Skeletal muscle satellite cell (primary cell): ENCODE results near the gene MIA2. TPM values are rescaled to one million over a fixed set of nuclear protein-coding genes. Genes with fewer than 3 reads are reported as not detected.
"Not testable (repeated sequence)": the region's sequence is repeated elsewhere in the genome, so short reads cannot be mapped to it uniquely, and the experiment has no call there.

Experiments
- H3K27me3 ChIP-seq: 2 replicates; pipeline ENCODE4 v1.7.0; 2013; ENCODE audit warnings: low read length; ENCODE audit not compliant: control insufficient read depth, insufficient read depth
- H3K36me3 ChIP-seq: 2 replicates; pipeline ENCODE4 v1.7.0; 2013; ENCODE audit warnings: mild to moderate bottlenecking, control low read depth, low read length; ENCODE audit not compliant: insufficient read depth
- H3K4me1 ChIP-seq: 2 replicates; pipeline ENCODE4 v1.7.0; 2013; ENCODE audit warnings: low read length; ENCODE audit not compliant: control insufficient read depth, insufficient read depth
- H3K4me2 ChIP-seq: 2 replicates; pipeline ENCODE4 v1.7.0; 2013; ENCODE audit warnings: mild to moderate bottlenecking, low read length
- H3K4me3 ChIP-seq: 2 replicates; pipeline ENCODE4 v1.7.0; 2013; ENCODE audit warnings: low read length
- H3K9ac ChIP-seq: 2 replicates; pipeline ENCODE4 v1.7.0; 2013; ENCODE audit warnings: mild to moderate bottlenecking, low read depth, low read length, moderate library complexity
- H3K9me3 ChIP-seq: replicated peaks from 2 replicates; pipeline ENCODE4 v1.7.0; 2013; ENCODE audit warnings: mild to moderate bottlenecking, control low read depth, low read length
- total RNA-seq: library from RNA; depleted of rRNA; stranded (reverse); fragments of >200 nt; gene quantifications from 2 replicates; pipeline ENCODE4 v1.2.3, GENCODE V29; 2012; rRNA removed

The MIA2 gene, protein sequence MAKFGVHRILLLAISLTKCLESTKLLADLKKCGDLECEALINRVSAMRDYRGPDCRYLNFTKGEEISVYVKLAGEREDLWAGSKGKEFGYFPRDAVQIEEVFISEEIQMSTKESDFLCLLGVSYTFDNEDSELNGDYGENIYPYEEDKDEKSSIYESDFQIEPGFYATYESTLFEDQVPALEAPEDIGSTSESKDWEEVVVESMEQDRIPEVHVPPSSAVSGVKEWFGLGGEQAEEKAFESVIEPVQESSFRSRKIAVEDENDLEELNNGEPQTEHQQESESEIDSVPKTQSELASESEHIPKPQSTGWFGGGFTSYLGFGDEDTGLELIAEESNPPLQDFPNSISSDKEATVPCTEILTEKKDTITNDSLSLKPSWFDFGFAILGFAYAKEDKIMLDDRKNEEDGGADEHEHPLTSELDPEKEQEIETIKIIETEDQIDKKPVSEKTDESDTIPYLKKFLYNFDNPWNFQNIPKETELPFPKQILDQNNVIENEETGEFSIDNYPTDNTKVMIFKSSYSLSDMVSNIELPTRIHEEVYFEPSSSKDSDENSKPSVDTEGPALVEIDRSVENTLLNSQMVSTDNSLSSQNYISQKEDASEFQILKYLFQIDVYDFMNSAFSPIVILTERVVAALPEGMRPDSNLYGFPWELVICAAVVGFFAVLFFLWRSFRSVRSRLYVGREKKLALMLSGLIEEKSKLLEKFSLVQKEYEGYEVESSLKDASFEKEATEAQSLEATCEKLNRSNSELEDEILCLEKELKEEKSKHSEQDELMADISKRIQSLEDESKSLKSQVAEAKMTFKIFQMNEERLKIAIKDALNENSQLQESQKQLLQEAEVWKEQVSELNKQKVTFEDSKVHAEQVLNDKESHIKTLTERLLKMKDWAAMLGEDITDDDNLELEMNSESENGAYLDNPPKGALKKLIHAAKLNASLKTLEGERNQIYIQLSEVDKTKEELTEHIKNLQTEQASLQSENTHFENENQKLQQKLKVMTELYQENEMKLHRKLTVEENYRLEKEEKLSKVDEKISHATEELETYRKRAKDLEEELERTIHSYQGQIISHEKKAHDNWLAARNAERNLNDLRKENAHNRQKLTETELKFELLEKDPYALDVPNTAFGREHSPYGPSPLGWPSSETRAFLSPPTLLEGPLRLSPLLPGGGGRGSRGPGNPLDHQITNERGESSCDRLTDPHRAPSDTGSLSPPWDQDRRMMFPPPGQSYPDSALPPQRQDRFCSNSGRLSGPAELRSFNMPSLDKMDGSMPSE (N-terminal part only)
- total RNA-seq: 9.2 and 12.2 TPM in 2 replicates

DNA sequence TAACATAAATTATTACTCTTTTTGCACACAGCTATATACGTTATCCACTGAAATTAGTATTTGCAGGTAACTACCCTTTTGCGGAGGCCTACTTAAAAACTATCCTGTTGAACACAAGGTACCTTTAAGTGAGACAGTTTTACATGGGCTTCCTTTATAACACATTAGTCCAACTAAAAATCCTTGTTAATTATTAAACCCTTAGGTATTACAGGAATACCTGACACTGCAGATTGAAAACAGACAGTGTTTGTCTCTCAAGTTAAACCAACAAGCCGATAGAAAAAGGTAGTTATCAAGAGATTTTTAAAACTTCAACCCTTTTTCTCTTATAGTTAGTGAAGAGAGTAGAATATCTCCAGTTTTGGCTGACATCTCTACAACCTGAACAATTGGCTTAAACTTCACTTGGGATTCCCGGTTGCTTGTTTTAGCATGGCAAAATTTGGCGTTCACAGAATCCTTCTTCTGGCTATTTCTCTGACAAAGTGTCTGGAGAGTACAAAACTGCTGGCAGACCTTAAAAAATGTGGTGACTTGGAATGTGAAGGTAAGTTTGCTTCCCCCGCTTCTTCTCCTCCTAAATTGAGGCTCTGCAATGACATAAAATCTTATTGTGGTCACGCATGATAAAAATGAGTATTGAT is at the start of gene MIA2:
Gene MIA2 (plus strand): TSS at position 236 of the 647 bp plus-strand sequence. CDS start 200 bp downstream, at position 436.
- Histone ChIP-seq H3K4me3 (no peak within 1 kb of the TSS), H3K36me3 (no peaks in the 10 kb centered on the region), H3K4me2 (peak within 1 kb of the TSS; percentile 11), H3K27me3 (no peaks in the 10 kb centered on the region), H3K4me1 (peaks cover 8% of the 10 kb centered on the region), H3K9me3 (no peaks in the 10 kb centered on the region), H3K9ac (no peak within 1 kb of the TSS)

DNA sequence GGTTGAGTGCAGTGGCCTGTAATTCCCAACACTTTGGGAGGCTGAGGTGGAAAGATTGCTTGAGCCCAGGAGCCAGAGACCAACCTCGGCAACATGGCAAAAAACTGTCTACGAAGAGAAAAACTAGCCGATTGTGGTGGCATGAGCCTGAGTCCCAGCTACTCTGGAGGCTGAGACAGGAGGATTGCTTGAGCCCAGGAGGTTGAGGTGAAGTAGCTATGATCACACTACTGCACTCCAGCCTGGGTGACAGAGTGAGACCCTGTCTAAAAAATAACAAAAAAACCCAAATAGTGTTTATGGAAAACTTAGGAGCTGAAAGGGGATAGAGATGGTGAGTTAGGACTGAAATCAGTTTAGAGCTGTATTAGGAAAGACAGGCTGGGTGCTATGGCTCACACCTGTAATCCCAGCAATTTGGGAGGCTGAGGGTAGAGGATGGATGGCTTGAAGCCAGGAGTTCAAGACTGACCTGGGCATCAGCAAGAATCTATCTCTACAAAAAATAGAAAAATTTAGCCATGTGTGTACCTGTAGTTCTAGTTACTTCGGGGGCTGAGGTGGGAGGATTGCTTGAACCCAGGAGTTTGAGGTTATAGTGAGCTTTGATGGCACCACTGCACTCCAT is 49.0 kb upstream of the MIA2 start:
- Histone ChIP-seq H3K27me3 (no peaks in the 10 kb centered on the region), H3K4me1 (no peaks in the 10 kb centered on the region), H3K9ac (no peak overlapping the region), H3K36me3 (peaks cover 54% of the 10 kb centered on the region), H3K4me2 (no peak overlapping the region), H3K4me3 (no peak overlapping the region), H3K9me3 (no peaks in the 10 kb centered on the region)

GRCh38 chr14:39185256-39186049 is 48.3 kb upstream of the MIA2 start:
- peaks cover 47% of the 10 kb centered on the region for H3K36me3 ChIP-seq
- no peak overlapping the region for H3K4me2 ChIP-seq
- H3K4me3 ChIP-seq: no peak overlapping the region
- H3K9me3 ChIP-seq: no peaks in the 10 kb centered on the region
- H3K27me3 ChIP-seq: no peaks in the 10 kb centered on the region
- H3K9ac ChIP-seq: no peak overlapping the region
- H3K4me1 ChIP-seq: no peaks in the 10 kb centered on the region

- Histone ChIP-seq H3K4me1 (no peaks in the 10 kb centered on the region), H3K9ac (no peak overlapping the region), H3K4me3 (no peak overlapping the region), H3K27me3 (no peaks in the 10 kb centered on the region), H3K36me3 (peaks cover 32% of the 10 kb centered on the region), H3K9me3 (no peaks in the 10 kb centered on the region), H3K4me2 (no peak overlapping the region)
Observed at GRCh38 chr14:39186941-39187525, 46.7 kb upstream of the MIA2 start.

GRCh38 chr14:39203659-39204606 is 29.8 kb upstream of the MIA2 start:
- Histone ChIP-seq H3K4me2 (no peak overlapping the region), H3K36me3 (no peaks in the 10 kb centered on the region)

DNA sequence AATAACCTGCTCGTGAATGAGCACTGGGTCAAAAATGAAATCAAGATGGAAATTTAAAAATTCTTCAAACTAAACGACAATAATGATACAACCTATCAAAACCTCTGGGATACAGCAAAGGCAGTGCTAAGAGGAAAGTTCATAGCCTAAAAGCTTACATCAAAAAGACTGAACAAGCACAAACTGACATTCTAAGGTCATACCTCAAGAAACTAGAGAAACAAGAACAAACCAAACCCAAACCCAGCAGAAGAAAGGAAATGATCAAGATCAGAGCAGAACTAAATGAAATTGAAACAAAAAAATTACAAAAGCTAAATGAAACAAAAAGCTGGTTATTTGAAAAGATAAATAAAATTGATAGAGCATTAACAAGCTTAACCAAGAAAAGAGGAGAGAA is 26.3 kb upstream of the MIA2 start:
- H3K9ac ChIP-seq, H3K27me3 ChIP-seq, H3K4me3 ChIP-seq, H3K4me2 ChIP-seq, H3K9me3 ChIP-seq, H3K4me1 ChIP-seq, H3K36me3 ChIP-seq: not testable (repeated sequence)

More at GRCh38 chr14:39203659-39204606, 29.8 kb upstream of the MIA2 start:
- no peaks in the 10 kb centered on the region for H3K27me3 ChIP-seq
- H3K9me3 ChIP-seq: no peaks in the 10 kb centered on the region
- H3K9ac ChIP-seq: no peak overlapping the region
- H3K4me1 ChIP-seq: no peaks in the 10 kb centered on the region
- H3K4me3 ChIP-seq: no peak overlapping the region

- H3K4me3 ChIP-seq: no peak overlapping the region
- no peak overlapping the region for H3K9ac ChIP-seq
- no peaks in the 10 kb centered on the region for H3K27me3 ChIP-seq
- no peaks in the 10 kb centered on the region for H3K36me3 ChIP-seq
- H3K9me3 ChIP-seq: no peaks in the 10 kb centered on the region
- H3K4me2 ChIP-seq: no peak overlapping the region
- peaks cover 8% of the 10 kb centered on the region for H3K4me1 ChIP-seq
Observed at GRCh38 chr14:39211109-39211741, 22.5 kb upstream of the MIA2 start.

- Histone ChIP-seq H3K9ac (no peak overlapping the region), H3K9me3 (no peaks in the 10 kb centered on the region), H3K4me2 (no peak overlapping the region), H3K4me1 (peaks cover 8% of the 10 kb centered on the region), H3K27me3 (no peaks in the 10 kb centered on the region), H3K36me3 (no peaks in the 10 kb centered on the region), H3K4me3 (no peak overlapping the region)
Observed at GRCh38 chr14:39212034-39212433, 21.7 kb upstream of the MIA2 start.

DNA sequence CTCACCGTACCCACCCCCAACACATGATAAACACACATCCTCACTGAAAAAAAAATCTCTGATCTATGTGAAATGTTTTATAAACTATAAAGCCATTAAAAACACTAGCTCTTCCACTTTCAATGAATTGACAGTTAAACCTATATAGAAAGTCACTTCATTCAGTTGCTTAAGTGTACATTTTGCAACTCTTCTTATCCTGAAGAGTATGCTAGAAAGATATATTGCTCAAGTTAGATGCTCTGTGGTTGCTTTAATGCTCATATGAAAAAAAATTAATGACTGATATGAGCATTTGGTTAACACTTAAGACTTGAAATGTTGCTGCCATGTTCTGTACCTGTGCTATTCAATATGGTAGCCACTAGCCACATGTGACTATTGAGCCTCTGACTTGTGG is 21.0 kb upstream of the MIA2 start:
- H3K9me3 ChIP-seq: no peaks in the 10 kb centered on the region
- H3K36me3 ChIP-seq: no peaks in the 10 kb centered on the region
- H3K4me1 ChIP-seq: peaks cover 14% of the 10 kb centered on the region
- no peak overlapping the region for H3K9ac ChIP-seq
- no peaks in the 10 kb centered on the region for H3K27me3 ChIP-seq
- H3K4me3 ChIP-seq: no peak overlapping the region
- H3K4me2 ChIP-seq: no peak overlapping the region
